HG02970 (cell line): Measurements from ENCODE around the gene CCDC18.
A peak's percentile ranks its signal among the peaks of the same experiment; 100 is the strongest.
"Not testable (repeated sequence)": the region's sequence is repeated elsewhere in the genome, so short reads cannot be mapped to it uniquely, and the experiment has no call there.

Experiments
- ATAC-seq: cut with Tn5 transposase; IDR thresholded peaks from one replicate; pipeline ENCODE4 v1.9.1; 2021; ENCODE audit warnings: mild to moderate bottlenecking, moderate library complexity, moderate number of reproducible peaks; ENCODE audit not compliant: unreplicated experiment, low FRiP score

CCDC18 gene

GRCh38 chr1:93180723-93181613, at the start of gene CCDC18:
CCDC18 (plus strand) TSS chr1:93180724; CDS start chr1:93183362, 2,638 bp downstream.
- peak; percentile 10 for ATAC-seq

GRCh38 chr1:93132638-93133037, 47.9 kb upstream of the CCDC18 start:
- no peak for ATAC-seq

- no peak for ATAC-seq
These were observed 44.1 kb upstream of the CCDC18 start for GRCh38 chr1:93136445-93136844.

GRCh38 chr1:93137604-93138292, 42.8 kb upstream of the CCDC18 start:
- ATAC-seq, result no peak

GRCh38 chr1:93140106-93140505, 40.4 kb upstream of the CCDC18 start:
- no peak for ATAC-seq

- no peak for ATAC-seq
These were observed 38.4 kb upstream of the CCDC18 start for GRCh38 chr1:93142161-93142560.

- ATAC-seq, result no peak
These were observed 37.4 kb upstream of the CCDC18 start for GRCh38 chr1:93143136-93143535.

- ATAC-seq, result no peak
These were observed 36.8 kb upstream of the CCDC18 start for GRCh38 chr1:93143769-93144168.

- ATAC-seq, result no peak
These were observed 32.5 kb upstream of the CCDC18 start for GRCh38 chr1:93148001-93148400.

GRCh38 chr1:93150729-93151128, 29.8 kb upstream of the CCDC18 start:
- no peak for ATAC-seq

GRCh38 chr1:93151474-93151873, 29.1 kb upstream of the CCDC18 start:
- no peak for ATAC-seq

GRCh38 chr1:93152835-93153234, 27.7 kb upstream of the CCDC18 start:
- no peak for ATAC-seq

GRCh38 chr1:93154898-93155297, 25.6 kb upstream of the CCDC18 start:
- ATAC-seq, result no peak

GRCh38 chr1:93155335-93155734, 25.2 kb upstream of the CCDC18 start:
- ATAC-seq, result no peak

GRCh38 chr1:93159337-93159736, 21.2 kb upstream of the CCDC18 start:
- no peak for ATAC-seq

- ATAC-seq, result not testable (repeated sequence)
These were observed 17.2 kb upstream of the CCDC18 start for GRCh38 chr1:93163314-93163713.

- no peak for ATAC-seq
These were observed 15.7 kb upstream of the CCDC18 start for GRCh38 chr1:93164816-93165215.

- ATAC-seq, result not testable (repeated sequence)
These were observed 14.6 kb upstream of the CCDC18 start for GRCh38 chr1:93165895-93166294.

GRCh38 chr1:93167006-93167405, 13.5 kb upstream of the CCDC18 start:
- ATAC-seq, result no peak

GRCh38 chr1:93170141-93170678, 10.3 kb upstream of the CCDC18 start:
- ATAC-seq, result not testable (repeated sequence)

- ATAC-seq, result no peak
These were observed 8.9 kb upstream of the CCDC18 start for GRCh38 chr1:93171549-93172034.
